ENCODE data around the gene TTF1.

GRCh38 chr9:132364068-132364467 is 42.6 kb downstream of the TTF1 start:
- TF ChIP-seq, protein P1, sequence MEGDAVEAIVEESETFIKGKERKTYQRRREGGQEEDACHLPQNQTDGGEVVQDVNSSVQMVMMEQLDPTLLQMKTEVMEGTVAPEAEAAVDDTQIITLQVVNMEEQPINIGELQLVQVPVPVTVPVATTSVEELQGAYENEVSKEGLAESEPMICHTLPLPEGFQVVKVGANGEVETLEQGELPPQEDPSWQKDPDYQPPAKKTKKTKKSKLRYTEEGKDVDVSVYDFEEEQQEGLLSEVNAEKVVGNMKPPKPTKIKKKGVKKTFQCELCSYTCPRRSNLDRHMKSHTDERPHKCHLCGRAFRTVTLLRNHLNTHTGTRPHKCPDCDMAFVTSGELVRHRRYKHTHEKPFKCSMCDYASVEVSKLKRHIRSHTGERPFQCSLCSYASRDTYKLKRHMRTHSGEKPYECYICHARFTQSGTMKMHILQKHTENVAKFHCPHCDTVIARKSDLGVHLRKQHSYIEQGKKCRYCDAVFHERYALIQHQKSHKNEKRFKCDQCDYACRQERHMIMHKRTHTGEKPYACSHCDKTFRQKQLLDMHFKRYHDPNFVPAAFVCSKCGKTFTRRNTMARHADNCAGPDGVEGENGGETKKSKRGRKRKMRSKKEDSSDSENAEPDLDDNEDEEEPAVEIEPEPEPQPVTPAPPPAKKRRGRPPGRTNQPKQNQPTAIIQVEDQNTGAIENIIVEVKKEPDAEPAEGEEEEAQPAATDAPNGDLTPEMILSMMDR (IDR thresholded peaks at IDR 0.05): no peak
- TF ChIP-seq EZH2 (IDR thresholded peaks at IDR 0.05) (no peak), EZH2phosphoT487 (IDR thresholded peaks at IDR 0.05) (no peak)

Data from neural progenitor cell (in vitro differentiated cells).